Stromal cell of bone marrow (primary cell): Measurements from ENCODE around the gene HMCN2.

Experiments used
- DNase-seq: peaks from one replicate; pipeline ENCODE4 v3.0.0-alpha.2; 2012; ENCODE audit warnings: low read depth

The HMCN2 gene

DNA sequence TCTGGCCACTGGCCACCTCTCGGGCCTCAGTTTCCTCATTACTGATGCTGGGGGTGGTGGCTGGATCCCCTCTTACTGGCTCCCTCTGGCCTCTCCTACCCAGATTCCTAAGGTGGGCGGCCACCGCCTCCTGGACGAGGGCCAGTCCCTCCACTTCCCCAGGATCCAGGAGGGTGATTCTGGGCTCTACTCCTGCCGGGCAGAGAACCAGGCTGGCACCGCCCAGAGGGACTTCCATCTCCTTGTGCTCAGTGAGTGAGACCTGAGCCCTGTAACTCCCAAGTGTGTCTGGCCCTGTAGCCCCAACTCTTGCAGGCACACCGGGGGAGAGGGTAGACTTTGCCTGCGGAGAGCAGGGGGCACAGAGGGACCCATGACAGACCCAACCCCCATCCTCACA lies 83.3 kb downstream of the HMCN2 start:
- no peak for DNase-seq

DNA sequence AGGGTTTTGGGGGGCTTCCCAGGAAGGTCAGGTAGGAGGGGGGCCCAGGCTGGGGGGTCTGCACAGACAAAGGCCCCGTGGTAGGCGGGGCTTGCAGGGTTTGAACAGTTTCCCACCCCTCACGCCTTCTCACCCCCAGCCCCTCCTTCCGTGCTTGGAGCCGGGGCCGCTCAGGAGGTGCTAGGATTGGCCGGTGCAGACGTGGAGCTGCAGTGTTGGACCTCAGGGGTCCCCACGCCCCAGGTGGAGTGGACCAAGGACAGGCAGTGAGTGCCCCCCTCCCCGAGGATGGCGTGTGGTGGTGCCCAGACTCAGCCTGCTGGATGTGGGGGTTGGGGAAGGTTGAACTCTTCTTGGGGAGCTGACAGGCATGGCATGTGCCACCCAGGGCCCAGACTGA lies 83.8 kb downstream of the HMCN2 start:
- no peak for DNase-seq

DNA sequence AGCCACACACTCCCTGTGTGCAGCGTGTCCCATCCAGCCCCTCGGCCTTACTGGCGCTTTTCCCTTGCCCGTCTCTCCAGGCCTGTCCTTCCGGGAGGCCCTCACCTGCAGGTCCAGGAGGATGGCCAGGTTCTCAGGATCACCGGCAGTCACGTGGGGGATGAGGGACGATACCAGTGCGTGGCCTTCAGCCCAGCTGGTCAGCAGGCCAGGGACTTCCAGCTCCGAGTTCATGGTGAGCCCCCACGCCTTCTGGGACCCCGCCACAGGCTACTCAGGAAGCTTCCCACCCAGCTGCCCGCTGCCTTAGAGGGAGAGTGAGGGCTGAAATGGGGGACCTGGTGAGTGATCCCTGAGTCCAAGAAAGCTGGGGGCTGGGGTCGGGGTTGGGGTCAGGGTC lies 85.8 kb downstream of the HMCN2 start:
- DNase-seq: no peak

DNA sequence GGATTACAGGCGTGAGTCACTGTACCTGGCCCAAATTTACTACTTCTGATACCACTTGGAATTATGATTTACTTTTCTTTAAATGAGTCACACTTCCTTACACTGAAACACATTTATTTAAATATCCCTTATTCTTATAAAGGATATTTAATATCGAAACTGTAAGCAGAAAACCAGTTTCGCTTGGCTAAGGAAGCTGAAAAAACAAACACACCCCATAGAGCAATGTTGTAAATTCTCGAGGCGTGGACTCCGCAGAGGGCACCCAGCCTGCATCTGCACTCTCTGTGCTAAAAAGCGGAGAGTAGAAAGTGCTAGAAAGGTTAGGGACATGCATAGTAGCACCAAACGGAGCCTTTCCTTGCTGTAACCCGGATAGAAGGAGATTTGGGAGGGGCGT lies 86.5 kb downstream of the HMCN2 start:
- no peak for DNase-seq

DNA sequence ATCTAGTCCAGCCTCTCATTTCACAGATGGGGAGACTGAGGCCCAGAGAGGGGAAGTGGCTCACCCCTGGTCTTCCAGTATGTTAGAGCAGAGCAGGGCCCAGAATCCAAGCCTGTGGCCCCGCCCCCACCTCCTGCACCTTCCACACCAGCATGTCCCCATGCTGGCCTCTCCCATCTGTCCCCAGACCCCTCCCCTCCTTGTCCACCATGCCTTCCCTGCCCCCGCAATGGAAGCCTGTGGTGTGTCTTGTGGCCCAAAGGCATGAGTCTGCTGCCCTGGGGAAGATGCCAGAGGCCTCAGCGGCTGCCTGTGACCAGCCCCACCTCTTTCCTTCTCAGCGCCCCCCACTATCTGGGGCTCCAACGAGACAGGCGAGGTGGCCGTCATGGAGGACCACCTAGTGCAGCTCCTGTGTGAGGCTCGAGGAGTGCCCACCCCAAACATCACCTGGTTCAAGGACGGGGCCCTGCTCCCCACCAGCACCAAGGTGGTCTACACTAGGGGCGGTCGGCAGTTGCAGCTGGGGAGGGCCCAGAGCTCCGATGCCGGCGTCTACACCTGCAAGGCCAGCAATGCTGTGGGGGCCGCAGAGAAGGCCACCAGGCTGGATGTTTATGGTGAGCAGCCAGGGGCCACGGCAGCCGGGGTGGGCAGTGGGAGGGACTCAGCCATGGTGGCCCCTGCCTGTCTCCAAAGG lies 87.2 kb downstream of the HMCN2 start:
- DNase-seq: no peak

DNA sequence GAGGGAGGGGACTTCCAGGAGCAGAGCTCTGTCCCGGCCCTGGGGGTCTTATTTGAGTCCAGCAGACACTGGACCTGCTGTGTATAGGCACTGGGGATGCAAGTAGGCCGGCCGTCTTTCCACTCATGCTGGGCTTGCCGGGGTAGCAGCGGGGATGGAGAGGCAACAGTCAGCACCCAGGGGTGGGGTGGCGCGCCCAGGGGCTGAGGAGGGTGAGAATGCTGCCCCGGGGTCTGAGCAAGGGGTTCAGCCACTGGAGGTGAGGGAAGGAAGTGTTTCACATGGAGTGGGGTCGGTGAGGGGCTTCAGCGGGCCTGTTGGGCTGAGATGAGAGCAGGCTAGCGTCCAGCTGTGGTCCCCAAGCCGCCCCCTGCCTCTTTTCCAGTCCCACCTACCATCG lies 88.8 kb downstream of the HMCN2 start:
- DNase-seq: no peak

DNA sequence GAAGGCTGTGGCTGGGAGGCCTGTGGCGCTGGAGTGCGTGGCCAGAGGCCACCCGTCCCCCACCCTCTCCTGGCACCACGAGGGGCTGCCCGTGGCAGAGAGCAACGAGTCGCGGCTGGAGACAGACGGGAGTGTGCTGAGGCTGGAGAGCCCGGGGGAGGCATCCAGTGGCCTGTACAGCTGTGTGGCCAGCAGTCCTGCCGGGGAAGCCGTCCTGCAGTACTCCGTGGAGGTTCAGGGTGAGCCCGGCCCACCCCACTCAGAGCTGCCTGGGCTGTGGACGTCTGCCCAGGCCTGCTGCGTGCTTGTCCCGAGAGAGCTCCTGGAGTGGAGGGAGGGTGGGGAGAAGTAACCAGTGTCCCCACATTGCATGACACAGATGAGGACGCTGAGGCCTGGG lies 89.2 kb downstream of the HMCN2 start:
- DNase-seq: no peak

DNA sequence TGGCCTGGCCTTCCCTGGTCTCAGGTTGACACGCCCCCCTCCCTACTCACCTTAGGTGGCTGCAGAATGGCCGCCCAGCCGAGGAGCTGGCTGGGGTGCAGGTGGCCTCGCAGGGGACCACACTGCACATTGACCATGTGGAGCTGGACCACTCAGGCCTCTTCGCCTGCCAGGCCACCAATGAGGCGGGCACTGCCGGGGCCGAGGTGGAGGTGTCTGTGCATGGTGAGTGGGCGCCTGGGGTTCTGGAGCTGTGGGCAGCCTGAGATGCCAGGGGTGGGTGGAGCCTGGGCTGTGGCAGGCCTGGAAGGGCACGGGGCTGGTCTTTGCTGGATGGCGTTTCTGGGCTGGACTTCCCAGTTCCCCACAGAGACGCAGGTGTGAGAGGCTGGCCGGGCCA lies 90.5 kb downstream of the HMCN2 start:
- DNase-seq: no peak

DNA sequence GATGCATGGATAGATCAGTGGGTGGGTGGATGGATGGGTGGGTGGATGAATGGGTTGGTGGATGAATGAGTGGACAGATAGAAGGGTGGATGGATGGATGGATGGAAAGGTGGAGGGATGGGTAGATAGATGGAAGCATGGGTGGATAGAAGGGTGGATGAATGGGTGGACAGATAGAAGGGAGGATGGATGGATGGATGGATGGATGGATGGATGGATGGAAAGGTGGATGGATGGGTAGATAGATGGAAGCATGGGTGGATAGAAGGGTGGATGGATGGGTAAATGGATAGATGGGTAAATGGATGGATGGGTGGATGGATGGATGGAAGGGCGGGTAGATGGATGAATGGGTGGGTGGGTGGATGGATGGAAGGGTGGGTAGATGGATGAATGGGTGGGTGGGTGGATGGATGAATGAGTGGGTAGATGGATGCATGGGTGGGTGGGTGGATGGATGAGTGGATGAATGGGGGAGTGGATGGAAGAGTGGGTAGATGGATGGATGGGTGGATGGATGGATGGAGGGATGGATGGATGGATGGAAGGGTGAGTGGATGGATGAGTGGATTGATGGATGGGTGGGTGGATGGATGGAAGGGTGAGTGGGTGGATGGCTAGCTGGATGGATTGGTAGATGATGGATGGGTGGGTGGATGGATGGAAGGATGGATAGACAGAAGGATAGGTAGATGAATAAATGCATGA lies 91.5 kb downstream of the HMCN2 start:
- no peak for DNase-seq

DNA sequence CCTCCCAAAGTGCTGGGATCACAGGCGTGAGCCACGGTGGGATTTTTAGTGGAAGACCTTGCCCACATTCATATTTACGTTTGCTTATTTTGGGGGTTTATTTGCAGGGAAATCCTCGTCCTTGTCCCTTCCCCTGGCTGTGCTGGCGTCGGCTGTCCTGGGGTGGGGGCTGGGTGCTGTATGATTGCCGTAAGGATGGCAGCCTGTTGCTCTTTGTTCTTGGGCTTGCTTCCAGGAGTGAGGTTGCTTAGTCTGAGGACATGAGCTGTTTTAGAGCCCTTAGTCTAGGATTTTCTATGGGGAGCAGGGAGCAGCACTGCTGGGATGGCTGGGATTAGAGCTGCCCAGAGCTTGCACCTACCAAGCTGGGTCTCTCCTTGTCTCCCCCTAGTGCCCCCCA lies 93.4 kb downstream of the HMCN2 start:
- no peak for DNase-seq

DNA sequence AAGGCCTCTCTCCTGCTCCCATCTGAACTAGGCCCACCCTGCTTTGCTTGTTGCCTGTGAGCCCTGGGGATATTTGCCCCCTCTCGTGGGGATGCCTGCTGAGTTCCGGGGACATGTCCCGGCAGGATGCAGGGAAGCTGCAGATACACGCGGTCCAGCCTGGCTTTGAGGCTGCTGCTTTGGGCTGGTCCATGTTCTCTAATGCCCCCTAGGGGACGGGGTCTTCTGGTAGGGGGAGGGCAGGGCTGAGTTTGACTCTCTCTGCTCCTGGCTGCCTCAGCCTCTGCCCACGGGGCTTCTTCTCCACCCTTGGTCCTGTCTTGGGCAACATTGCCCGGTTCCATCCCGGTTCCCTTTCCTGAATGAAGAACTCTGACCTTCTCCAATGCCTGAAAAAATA lies 94.3 kb downstream of the HMCN2 start:
- no peak for DNase-seq

DNA sequence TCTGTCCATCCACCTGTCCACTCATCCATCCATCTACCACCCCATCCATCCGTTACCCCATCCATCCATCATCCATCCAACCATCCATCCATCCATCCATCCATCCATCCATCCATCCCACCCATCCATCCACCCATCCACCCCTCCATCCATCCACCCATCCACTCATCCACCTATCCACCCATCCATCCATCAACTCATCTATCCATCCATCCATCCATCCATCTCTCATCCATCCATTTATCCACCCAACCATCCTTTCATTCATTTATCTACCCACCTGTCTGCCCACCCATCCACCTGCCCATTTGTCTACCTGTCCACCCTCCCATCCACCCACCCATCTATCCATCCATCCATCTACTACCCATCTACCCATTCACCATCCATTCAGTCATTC lies 95.1 kb downstream of the HMCN2 start:
- DNase-seq: no peak

DNA sequence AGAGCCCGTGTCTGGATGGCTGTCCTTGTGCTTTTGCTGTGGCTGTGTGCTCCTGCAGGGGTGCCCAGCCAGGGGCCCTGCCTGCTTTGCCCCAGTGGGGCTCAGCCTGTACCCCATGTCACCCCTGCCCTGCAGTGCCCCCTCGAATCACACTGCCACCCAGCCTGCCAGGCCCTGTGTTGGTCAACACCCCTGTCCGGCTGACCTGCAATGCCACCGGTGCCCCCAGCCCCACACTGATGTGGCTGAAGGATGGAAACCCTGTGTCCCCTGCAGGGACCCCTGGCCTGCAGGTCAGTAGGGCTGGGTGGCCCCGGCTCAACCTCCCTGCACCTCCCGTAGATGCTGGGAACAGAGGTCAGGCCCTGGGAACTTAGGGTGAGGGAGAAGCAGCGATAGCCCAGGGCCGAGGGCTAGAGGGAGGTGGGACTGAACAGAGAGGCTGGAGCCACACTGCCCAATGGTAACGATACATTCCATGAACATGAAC lies 96.4 kb downstream of the HMCN2 start:
- no peak for DNase-seq

DNA sequence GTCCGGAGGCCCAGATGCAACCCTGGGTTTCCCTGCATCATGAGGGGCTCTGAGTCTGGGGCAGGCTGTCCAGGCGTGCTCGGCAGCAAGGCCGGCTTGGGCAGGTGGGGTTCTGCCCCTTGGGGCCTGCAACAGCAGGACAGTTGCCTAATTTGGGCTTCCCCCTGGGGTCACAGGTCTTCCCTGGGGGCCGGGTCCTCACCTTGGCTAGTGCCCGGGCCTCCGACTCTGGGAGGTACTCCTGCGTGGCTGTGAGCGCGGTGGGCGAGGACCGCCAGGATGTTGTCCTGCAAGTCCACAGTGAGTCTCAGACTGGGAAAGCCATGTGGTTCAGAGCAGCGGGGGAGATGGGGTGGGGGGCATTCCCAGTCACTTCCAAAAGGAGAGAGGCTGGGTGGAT lies 97.1 kb downstream of the HMCN2 start:
- no peak for DNase-seq

DNA sequence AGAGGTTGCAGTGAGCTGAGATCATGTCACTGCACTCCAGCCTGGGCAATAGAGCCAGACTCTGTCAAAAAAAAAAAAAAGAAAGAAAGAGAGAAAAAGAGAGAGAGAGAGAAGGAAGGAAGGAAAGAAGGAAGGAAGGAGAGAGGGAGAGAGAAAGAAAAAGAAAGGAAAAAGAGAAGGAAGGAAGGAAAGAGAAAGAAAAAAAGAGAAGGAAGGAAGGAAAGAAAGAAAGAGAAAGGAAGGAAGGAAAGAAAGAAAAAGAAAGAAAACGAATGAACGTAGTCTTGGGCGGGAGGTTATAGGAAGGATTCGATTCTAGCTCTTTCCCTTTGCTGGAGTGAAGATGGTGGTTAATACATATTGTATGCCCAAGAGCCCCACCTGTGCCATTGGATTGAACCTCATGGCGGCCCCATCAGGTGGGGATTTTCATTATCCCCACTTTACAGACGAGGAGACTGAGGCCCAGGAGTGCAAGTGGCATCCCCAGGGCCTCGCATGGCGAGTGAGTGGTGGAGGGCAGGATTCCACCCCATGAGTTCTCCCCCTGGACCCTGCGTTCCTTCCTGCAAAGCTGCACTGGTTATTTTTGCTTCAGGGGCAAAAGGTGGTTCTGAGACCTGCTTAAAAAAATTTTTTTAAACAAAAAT lies 98.3 kb downstream of the HMCN2 start:
- no peak for DNase-seq

DNA sequence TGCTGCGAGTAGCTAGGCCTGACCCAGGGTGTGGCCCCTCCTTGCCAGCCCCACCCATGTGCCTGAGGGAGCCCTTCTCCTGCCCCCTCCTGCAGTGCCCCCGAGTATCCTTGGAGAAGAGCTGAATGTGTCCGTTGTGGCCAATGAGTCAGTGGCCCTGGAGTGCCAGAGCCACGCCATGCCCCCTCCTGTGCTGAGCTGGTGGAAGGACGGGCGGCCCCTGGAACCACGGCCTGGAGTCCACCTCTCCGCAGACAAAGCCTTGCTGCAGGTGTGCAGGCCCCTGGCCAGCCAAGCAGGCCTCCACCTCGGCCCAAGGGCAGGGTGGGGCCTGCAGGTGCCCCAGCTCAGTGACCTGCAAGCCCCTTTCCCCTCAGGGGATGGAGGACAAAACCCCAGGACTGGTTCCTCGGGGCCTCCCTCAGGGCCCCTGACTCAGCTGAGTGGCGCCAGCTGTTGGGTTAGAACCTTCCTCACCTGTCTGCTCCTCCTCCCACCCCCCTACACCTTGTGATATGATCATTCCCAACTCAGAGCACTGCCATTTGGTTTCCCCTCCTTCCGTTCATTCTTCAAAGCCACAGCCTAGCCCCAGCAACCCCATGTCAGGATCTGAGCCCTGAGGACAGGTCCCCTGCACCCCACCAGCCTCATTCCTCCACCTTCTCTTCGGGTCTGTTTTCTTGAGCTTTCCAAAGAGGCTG lies 99.2 kb downstream of the HMCN2 start:
- no peak for DNase-seq

DNA sequence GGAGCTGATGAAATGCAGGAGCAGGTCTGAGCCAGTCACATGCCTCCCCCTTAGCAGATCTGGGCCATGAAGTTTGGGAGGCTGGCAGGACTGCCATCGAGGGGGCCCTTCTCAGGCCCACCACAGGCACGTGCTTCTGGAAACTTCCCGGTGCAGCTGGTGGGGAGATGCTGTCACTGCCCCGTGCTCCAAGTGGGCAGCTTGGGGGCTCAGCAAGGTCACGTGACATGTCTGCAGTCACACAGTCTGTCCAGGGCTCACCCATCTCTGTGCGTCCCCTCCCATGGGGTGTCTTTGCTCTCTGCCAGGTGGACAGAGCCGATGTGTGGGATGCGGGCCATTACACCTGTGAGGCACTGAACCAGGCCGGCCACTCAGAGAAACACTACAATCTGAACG lies 99.8 kb downstream of the HMCN2 start:
- no peak for DNase-seq

DNA sequence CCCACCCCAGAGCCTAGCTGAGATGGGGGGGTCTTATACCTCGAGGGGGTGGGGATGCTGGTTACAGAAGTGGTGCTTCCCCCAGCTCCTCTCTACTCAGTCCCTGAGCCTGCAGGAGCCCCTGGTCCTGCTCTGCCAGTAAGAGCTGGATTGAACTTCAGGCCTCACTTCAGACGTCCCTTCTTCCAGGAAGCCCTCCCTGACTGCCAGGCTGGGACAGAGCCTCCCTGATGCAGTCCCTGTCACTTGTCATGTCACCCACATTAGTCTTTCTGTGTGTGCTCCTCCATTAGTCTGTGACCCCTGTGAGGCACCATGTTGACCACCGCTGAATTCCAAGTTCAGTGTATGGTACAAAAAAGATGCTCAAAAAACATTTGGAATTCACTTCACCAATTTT lies 100.5 kb downstream of the HMCN2 start:
- no peak for DNase-seq

DNA sequence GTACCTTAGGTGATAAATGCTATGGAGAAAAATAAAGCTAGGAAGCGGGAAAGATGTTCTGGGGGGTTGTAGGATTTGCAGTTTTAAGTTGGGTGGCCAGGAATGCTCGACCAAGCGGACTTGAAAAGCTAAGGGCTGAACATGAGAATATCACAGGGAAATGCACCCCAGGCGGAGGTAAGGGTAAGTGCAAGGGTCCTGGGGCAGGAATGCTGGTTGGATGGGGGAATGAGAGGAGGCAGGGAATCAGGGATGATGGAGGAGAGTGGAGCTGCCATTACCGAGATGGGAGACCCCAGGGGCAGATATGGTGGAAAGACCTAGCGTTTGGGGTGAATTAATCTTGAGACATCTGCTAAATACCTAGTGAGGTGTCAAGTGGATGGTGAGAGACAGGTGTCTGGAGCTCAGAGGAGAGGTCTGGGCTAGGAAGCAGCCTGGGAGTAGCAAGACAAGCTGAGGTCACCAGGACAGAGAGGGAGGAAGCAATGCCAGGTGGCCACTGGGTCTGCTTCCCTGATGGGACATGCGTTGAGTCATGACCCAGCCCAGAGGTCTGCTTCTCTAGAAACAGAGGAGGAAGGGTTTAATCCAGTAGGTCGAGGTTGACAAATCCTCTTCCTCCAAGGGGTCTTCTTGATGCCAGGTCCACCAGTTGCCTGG lies 101.5 kb downstream of the HMCN2 start:
- no peak for DNase-seq

DNA sequence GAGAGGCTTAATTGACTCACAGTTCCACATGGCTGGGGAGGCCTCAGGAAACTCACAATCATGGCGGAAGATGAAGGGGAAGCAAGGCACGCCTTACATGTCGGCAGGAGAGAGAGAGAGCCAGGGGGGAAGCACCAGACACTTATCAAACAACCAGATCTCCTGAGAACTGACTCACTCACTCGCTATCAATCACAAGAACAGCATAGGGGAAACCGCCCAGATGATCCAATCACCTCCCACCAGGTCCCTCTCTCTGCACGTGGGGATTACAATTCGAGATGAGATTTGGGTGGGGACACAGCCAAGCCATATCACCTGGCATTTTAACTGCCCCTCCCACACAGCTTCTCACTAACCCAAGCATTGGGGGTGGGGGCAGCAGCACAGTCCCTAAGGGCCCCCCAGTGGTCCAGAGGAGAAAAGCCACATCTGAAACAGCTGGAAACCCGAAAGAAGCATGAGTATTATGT lies 103.1 kb downstream of the HMCN2 start:
- DNase-seq: no peak

DNA sequence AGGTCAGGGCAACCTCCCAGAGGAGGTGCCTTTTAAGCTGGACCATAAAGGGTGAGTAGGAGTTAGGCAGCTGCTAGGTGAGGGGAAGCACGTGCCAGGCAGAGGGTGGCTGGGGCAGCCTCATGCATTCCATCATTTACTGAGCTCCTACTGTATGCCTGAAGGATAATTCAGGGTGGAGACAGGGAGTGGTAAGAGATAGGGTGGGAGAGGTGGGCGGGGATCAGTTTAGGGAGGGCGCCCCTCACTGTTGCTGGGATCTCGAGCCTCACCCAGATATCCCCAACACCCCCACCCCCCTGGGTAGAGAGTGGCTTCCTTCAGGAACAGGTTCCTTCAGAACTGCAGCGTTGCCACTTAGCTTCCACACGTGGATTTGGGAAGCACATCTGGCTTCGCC lies 104.7 kb downstream of the HMCN2 start:
- DNase-seq: no peak
